22Rv1 (cell line): Measurements from ENCODE around the gene SLC15A5.

Experiments
- H3K27ac ChIP-seq: fragments of 450-650 bp; 2 replicates; pipeline ENCODE4 v1.5.1; 2017
- CTCF ChIP-seq: fragments of 450-650 bp; IDR thresholded peaks from 2 replicates; pipeline ENCODE4 v1.5.1; 2017; ENCODE audit warnings: mild to moderate bottlenecking
- ZFX ChIP-seq: fragments of 450-650 bp; IDR thresholded peaks from 2 replicates; pipeline ENCODE4 v1.6.1; 2017; ENCODE audit warnings: antibody characterized with exemption, borderline replicate concordance

Gene SLC15A5

DNA sequence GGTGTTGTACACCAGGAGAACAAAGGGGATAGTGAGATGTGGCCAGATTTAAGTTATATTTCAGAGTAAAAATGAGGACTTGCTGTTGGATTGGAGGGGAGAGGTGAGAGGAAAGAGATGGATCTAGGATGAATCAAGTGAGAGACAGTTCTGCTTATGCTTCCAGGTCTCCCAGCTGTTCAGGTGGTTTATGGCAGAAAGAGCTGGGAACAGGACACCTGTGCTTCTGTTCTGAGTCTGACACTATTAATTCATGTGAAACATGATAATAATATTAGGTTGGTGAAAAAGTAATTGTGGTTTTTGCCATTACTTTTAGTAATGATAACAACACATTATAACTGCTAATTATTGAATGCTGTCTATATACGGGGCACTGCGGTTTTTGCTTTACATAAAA, 55.7 kb downstream of the SLC15A5 start:
- H3K27ac ChIP-seq, result no peak overlapping the region
- TF ChIP-seq CTCF (no peak), ZFX (no peak)

DNA sequence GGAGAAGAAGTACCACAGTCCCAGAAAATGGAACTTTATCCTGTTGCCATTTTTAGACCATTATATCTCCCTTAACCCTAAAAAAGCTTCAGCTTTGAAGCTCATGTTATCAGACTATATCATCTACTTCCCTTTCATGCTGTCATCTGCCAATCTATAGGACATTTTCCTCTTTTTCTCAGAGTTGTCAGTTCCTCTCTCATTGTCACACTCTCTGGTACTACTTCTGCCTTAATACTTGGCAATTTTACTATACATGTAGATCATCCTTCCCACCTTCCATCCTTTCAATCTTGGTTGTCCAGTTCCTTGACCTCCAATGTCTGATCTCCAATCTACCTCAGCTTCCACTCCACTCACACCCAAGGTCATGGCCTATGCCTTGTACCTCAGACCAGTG, 57.4 kb downstream of the SLC15A5 start:
- TF ChIP-seq CTCF (no peak), ZFX (no peak)
- no peak overlapping the region for H3K27ac ChIP-seq

GRCh38 chr12:16218934-16219751, 58.3 kb downstream of the SLC15A5 start:
- TF ChIP-seq CTCF, result no peak
- TF ChIP-seq ZFX, result no peak
- peak overlapping the region; percentile 68 for H3K27ac ChIP-seq

DNA sequence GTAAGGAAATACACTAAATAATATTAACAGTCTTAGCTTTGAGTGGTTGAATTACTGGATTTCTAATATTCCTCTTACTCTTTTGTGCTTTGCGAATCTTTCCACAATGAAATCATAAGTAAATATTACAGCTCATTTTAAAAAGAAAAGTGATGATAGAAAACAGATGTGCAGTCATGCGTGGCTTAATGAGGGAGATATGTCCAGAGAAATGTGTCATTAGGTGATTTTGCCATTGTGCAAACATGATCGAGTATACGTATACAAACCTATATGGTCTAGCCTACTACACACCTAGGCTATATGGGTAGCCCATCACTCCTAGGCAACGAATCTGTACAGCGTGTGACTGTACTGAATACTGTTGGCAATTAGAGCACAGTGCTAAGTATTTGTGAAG, 59.3 kb downstream of the SLC15A5 start:
- TF ChIP-seq CTCF (no peak), ZFX (no peak)
- peak overlapping the region; percentile 68 for H3K27ac ChIP-seq

GRCh38 chr12:16211731-16212130, 65.8 kb downstream of the SLC15A5 start:
- H3K27ac ChIP-seq, result no peak overlapping the region
- TF ChIP-seq CTCF, result no peak
- TF ChIP-seq ZFX, result no peak

DNA sequence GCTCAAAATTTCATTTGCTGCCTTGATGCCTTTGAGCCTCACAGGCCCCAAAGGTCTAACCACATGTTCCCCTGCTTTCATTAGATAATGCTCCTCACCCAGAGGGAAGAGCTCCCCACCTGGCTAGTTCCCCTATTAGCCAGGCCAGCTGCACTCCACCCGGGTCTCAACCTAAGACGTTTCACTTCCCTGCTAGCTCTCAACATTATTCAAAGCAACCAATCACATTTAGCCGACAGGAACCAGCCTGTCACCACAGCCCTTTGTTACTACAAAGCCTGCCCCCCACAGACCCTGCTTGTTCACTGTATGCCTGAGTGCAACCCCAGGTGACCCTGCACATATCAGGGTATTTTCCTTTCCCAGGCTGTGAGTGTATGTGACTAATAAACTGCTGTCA, 78.6 kb downstream of the SLC15A5 start:
- no peak overlapping the region for H3K27ac ChIP-seq
- TF ChIP-seq CTCF (no peak), ZFX (no peak)

GRCh38 chr12:16197600-16197999, 79.9 kb downstream of the SLC15A5 start:
- TF ChIP-seq ZFX (no peak), CTCF (no peak)

More at GRCh38 chr12:16197600-16197999, 79.9 kb downstream of the SLC15A5 start:
- H3K27ac ChIP-seq, result no peak overlapping the region
